Kidney epithelial cell (primary cell): Measurements from ENCODE around the gene ATXN7. TPM values are rescaled to one million over a fixed set of nuclear protein-coding genes. Genes with fewer than 3 reads are reported as not detected.
A peak's percentile ranks its signal among the peaks of the same experiment; 100 is the strongest.

ENCODE experiments used
- DNase-seq: peaks from one replicate; pipeline ENCODE4 v3.0.0-alpha.2; 2010; ENCODE audit warnings: low read depth
- H3K27me3 ChIP-seq: 2 replicates; pipeline ENCODE4 v1.6.0; 2011; ENCODE audit warnings: low read length; ENCODE audit not compliant: control insufficient read depth, insufficient read depth
- H3K36me3 ChIP-seq: 2 replicates; pipeline ENCODE4 v1.5.1; 2011; ENCODE audit warnings: low read length; ENCODE audit not compliant: control insufficient read depth, insufficient read depth
- H3K4me3 ChIP-seq: 2 replicates; pipeline ENCODE4 v1.5.1; 2011; ENCODE audit warnings: low read depth, mild to moderate bottlenecking, control low read depth, low read length
- total RNA-seq: library from RNA; depleted of rRNA; stranded (reverse); fragments of >200 nt; gene quantifications from 2 replicates; pipeline ENCODE4 v1.2.3, GENCODE V29; 2015
- TF ChIP-seq, protein P1 (sequence below): IDR thresholded peaks from 2 replicates; pipeline ENCODE4 v1.5.1; 2011; ENCODE audit warnings: mild to moderate bottlenecking, moderate library complexity, low read length, control low read depth, inconsistent platforms; ENCODE audit not compliant: insufficient read depth, poor library complexity, severe bottlenecking

Gene ATXN7
- total RNA-seq: 12.3 TPM in 2 replicates

DNA sequence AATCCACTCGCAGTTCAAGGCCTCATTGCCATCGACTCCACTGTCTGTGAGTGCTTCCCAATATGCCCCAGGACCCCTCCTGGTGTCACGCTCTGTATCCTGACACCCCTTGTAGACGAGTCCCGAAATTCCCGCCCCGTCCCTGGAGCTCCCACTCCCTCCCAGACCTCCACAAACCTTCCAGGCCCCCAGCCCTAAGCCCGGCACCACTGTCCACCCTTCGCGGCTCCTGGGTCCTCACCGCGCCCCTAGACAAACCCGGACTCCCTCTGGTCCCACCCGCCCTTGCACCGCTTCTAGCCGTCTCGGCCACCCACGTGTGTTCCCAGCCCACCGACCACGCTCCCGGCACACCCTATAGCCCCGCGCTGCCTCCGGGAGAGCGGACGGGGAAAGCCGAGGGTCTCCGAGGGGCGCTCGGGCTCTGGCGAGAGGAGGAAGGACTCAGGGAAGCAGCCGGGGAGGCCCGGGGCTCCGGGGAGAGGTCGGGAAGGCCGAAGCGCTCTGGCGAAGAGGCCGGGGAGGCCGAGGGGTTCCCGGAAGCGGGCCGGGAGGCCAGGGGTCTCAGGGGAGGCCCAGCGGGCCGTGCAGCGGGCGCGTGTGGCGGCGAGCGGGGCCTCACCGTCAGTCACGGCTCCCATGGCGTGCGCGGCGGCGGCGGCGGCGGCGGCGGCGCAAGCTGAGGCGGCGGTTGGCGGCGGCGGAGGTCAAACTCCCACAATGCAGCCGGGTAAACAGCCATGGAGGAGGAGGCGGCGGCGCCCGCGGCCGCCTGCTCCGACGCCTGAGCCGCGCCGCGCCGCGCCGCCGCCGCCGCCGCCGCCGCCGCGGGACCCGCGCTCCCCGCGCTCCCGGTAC is at the start of gene ATXN7, which contains the start of gene THOC7:
Gene ATXN7, plus strand, starts transcription at position 718 of the 858 bp plus-strand sequence. CDS start 48,732 bp downstream, outside the sequence.
Gene THOC7, minus strand, starts transcription at position 656 of the 858 bp plus-strand sequence. Its CDS starts 15 bp downstream, at position 641.
- TF ChIP-seq, protein P1, sequence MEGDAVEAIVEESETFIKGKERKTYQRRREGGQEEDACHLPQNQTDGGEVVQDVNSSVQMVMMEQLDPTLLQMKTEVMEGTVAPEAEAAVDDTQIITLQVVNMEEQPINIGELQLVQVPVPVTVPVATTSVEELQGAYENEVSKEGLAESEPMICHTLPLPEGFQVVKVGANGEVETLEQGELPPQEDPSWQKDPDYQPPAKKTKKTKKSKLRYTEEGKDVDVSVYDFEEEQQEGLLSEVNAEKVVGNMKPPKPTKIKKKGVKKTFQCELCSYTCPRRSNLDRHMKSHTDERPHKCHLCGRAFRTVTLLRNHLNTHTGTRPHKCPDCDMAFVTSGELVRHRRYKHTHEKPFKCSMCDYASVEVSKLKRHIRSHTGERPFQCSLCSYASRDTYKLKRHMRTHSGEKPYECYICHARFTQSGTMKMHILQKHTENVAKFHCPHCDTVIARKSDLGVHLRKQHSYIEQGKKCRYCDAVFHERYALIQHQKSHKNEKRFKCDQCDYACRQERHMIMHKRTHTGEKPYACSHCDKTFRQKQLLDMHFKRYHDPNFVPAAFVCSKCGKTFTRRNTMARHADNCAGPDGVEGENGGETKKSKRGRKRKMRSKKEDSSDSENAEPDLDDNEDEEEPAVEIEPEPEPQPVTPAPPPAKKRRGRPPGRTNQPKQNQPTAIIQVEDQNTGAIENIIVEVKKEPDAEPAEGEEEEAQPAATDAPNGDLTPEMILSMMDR: no peak
- Histone ChIP-seq H3K27me3 (no peaks in the 10 kb centered on the region), H3K4me3 (peak within 1 kb of the TSS; percentile 95), H3K36me3 (no peaks in the 10 kb centered on the region)
- no peak for DNase-seq

DNA sequence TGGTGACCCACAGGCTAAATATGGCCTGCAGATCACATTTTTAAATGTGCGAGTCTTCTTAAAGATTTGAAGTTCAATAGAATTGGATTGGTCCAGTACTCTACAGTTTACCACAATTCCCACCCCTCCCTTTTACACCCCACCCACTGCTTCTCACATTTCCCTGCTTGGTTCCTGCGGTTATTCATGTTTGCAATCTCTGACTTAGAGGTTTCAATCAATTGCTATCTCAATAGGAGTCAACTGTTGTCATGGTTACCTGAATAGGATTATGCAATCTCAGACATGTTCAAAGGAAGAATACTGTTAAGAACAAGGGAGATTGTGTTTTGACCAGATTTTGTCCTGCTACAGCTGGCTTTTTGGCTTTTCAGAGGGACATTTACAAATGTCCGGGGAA is 49.4 kb upstream of the ATXN7 start:
- DNase-seq: no peak
- no peaks in the 10 kb centered on the region for H3K27me3 ChIP-seq
- no peaks in the 10 kb centered on the region for H3K36me3 ChIP-seq
- no peak overlapping the region for H3K4me3 ChIP-seq
- TF ChIP-seq, protein P1: no peak

GRCh38 chr3:63817225-63817624 is 46.4 kb upstream of the ATXN7 start:
- Histone ChIP-seq H3K27me3 (no peaks in the 10 kb centered on the region), H3K36me3 (no peaks in the 10 kb centered on the region), H3K4me3 (no peak overlapping the region)
- no peak for DNase-seq
- TF ChIP-seq, protein P1: no peak

- TF ChIP-seq, protein P1: peak; percentile 68
- no peak for DNase-seq
- Histone ChIP-seq H3K36me3 (no peaks in the 10 kb centered on the region), H3K4me3 (no peak overlapping the region), H3K27me3 (no peaks in the 10 kb centered on the region)
Measured at GRCh38 chr3:63818282-63819150, 45.2 kb upstream of the ATXN7 start.

GRCh38 chr3:63819151-63819398 is 44.6 kb upstream of the ATXN7 start, which contains the start of gene C3orf49:
C3orf49 (plus strand) TSS chr3:63819299; CDS start chr3:63819472, 173 bp downstream.
- DNase-seq: no peak
- TF ChIP-seq, protein P1: no peak
- no peaks in the 10 kb centered on the region for H3K36me3 ChIP-seq
- H3K4me3 ChIP-seq: no peak within 1 kb of the TSS
- no peaks in the 10 kb centered on the region for H3K27me3 ChIP-seq
